Karpas-422 (cell line): ENCODE data around the gene CNGA2. TPM values are rescaled to one million over a fixed set of nuclear protein-coding genes. Genes with fewer than 3 reads are reported as not detected.

ENCODE experiments used
- DNase-seq: peaks from one replicate; pipeline ENCODE4 v3.0.0-alpha.2; 2015
- H2AFZ ChIP-seq: fragments of 200-600 bp; sonication (generic); 2 replicates; pipeline ENCODE4 v1.6.1; 2014; ENCODE audit warnings: antibody characterized with exemption, low read length, mixed read lengths
- H3K27ac ChIP-seq: fragments of 200-600 bp; sonication (generic); 2 replicates; pipeline ENCODE4 v1.5.1; 2014; ENCODE audit warnings: mild to moderate bottlenecking, low read length, moderate library complexity
- H3K27me3 ChIP-seq: fragments of 200-600 bp; sonication (generic); 2 replicates; pipeline ENCODE4 v1.6.1; 2014; ENCODE audit warnings: low read length, mixed read lengths
- H3K36me3 ChIP-seq: fragments of 200-600 bp; sonication (generic); 2 replicates; pipeline ENCODE4 v1.6.1; 2014; ENCODE audit warnings: low read length, mixed read lengths; ENCODE audit not compliant: insufficient read depth
- H3K4me1 ChIP-seq: fragments of 200-600 bp; sonication (generic); 2 replicates; pipeline ENCODE4 v1.6.1; 2014; ENCODE audit warnings: mild to moderate bottlenecking, low read length, mixed read lengths
- H3K4me2 ChIP-seq: fragments of 200-600 bp; sonication (generic); 2 replicates; pipeline ENCODE4 v1.6.1; 2014; ENCODE audit warnings: low read length, low read depth, mild to moderate bottlenecking; ENCODE audit not compliant: poor library complexity, severe bottlenecking
- H3K4me3 ChIP-seq: fragments of 200-600 bp; sonication (generic); 2 replicates; pipeline ENCODE4 v1.5.1; 2014; ENCODE audit warnings: mild to moderate bottlenecking, antibody characterized with exemption, low read length, mixed read lengths
- H3K79me2 ChIP-seq: fragments of 200-600 bp; sonication (generic); 2 replicates; pipeline ENCODE4 v1.6.1; 2014; ENCODE audit warnings: mild to moderate bottlenecking, low read length, mixed read lengths
- H3K9ac ChIP-seq: fragments of 200-600 bp; sonication (generic); 2 replicates; pipeline ENCODE4 v1.6.0; 2014; ENCODE audit warnings: low read length
- H3K9me2 ChIP-seq: fragments of 200-600 bp; sonication (generic), shearing (Covaris generic); replicated peaks from 2 replicates; pipeline ENCODE4 v1.6.0; 2014; ENCODE audit warnings: mild to moderate bottlenecking, low read length, moderate library complexity; ENCODE audit not compliant: insufficient read depth
- H3K9me3 ChIP-seq: fragments of 300-700, 200-600 bp; sonication (generic); 2 replicates; pipeline ENCODE4 v1.6.1; 2014; ENCODE audit warnings: low read length, mixed read lengths
- H4K20me1 ChIP-seq: fragments of 200-600 bp; sonication (generic); 2 replicates; pipeline ENCODE4 v1.6.1; 2014; ENCODE audit warnings: mild to moderate bottlenecking, antibody characterized with exemption, low read length, low read depth; ENCODE audit not compliant: insufficient read depth
- total RNA-seq: library from RNA; depleted of rRNA; stranded (reverse); fragments of >200 nt; shearing (Covaris generic); gene quantifications from 2 replicates; pipeline ENCODE4 v1.2.3, GENCODE V29; 2014; ENCODE audit warnings: low replicate concordance

Gene CNGA2
- total RNA-seq, 1 experiment from 2014 or later, result not detected

DNA sequence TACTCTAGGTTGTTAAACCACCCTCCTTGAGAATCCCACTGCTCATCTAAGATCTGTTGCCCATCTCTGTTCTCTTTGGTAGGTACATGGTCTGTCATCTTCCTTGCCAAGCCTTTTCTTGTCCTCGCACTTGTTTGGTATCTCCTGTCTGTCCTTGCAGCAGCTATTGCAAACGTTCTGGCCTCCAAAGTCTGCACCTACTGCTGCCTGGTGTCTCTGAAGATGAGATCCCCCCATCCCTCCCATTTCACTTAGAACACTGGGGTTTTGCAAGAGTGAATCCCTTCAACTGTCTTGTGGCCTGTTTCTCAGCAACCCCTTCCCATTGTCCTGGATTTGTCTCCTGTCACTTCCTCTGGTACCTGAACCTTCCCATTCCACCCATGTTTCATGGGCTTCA lies 673 bp downstream of the CNGA2 start:
- H4K20me1 ChIP-seq, result no peaks in the 10 kb centered on the region
- no peaks in the 10 kb centered on the region for H3K9me3 ChIP-seq
- no peaks in the 10 kb centered on the region for H3K36me3 ChIP-seq
- no peak overlapping the region for H3K4me3 ChIP-seq
- no peak overlapping the region for H3K9ac ChIP-seq
- DNase-seq, result no peak
- no peaks in the 10 kb centered on the region for H3K4me1 ChIP-seq
- H3K9me2 ChIP-seq, result no peaks in the 10 kb centered on the region
- no peak overlapping the region for H3K27ac ChIP-seq
- no peak overlapping the region for H2AFZ ChIP-seq
- no peaks in the 10 kb centered on the region for H3K27me3 ChIP-seq
- no peak overlapping the region for H3K4me2 ChIP-seq
- H3K79me2 ChIP-seq, result no peaks in the 10 kb centered on the region

DNA sequence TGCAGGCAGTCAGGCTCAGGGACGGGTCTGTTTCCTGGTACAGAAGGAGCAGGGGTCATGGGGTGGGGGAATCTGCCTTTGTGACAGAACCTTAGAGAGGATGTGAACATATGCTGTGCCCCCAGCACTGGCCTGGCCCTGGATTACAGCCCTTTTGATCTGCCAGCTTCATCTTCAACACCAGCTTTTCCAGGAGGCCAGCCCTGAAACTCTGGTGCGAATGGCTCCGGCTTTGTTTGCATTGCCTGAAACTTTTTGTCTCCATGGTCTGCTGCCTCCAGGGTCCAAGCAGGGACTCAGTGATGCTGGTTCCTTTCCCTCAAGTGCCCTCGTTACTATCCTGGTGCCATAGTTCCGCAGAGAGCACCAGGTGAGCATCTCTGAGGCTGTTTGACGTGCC lies 2.1 kb downstream of the CNGA2 start:
- Histone ChIP-seq H3K9ac (no peak overlapping the region), H3K4me1 (no peaks in the 10 kb centered on the region), H3K79me2 (no peaks in the 10 kb centered on the region), H4K20me1 (no peaks in the 10 kb centered on the region), H2AFZ (no peak overlapping the region), H3K4me3 (no peak overlapping the region), H3K27me3 (no peaks in the 10 kb centered on the region), H3K9me3 (no peaks in the 10 kb centered on the region), H3K36me3 (no peaks in the 10 kb centered on the region), H3K4me2 (no peak overlapping the region), H3K9me2 (no peaks in the 10 kb centered on the region), H3K27ac (no peak overlapping the region)
- no peak for DNase-seq

DNA sequence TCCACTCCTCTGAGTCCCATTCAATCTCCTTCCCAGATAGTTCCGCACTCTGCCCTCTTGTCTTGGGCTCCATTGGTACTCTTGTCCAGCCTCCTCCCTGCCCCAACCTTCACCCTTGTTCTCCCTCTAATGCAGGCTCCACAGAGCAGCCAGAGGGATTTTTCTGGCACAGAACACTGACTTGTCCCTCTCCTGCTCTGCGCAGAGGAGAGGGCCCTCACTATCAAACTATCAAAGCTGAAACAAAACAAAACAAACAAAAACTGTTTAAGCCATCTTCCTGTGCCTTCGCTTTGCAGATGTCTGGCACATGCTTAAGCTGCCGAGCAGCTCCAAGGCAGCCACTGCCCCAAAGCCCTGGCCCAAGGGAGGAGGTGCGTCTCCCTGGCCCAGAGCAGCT lies 2.9 kb downstream of the CNGA2 start:
- no peak overlapping the region for H2AFZ ChIP-seq
- H3K4me1 ChIP-seq, result no peaks in the 10 kb centered on the region
- H3K9ac ChIP-seq, result no peak overlapping the region
- H3K4me3 ChIP-seq, result no peak overlapping the region
- no peaks in the 10 kb centered on the region for H3K79me2 ChIP-seq
- H4K20me1 ChIP-seq, result no peaks in the 10 kb centered on the region
- no peak for DNase-seq
- no peaks in the 10 kb centered on the region for H3K9me3 ChIP-seq
- H3K9me2 ChIP-seq, result no peaks in the 10 kb centered on the region
- H3K27me3 ChIP-seq, result no peaks in the 10 kb centered on the region
- H3K4me2 ChIP-seq, result no peak overlapping the region
- no peak overlapping the region for H3K27ac ChIP-seq
- H3K36me3 ChIP-seq, result no peaks in the 10 kb centered on the region

DNA sequence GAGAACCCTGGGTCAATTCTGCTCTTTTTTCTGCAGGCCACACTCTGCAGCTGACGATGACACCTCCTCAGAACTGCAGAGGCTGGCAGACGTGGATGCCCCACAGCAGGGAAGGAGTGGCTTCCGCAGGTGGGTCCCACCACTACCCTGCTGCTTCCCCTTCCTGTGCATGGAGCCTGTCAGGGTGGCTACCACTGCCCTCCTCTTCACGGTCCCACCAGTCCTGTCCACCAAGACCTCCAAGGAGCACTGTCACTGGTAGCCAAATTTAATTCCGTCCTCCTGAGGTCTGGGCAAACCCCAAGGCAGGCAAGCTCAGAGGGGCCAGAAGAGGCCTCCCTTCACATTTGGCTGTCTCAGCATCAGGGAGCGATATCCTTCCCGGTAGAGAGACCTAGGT lies 4.2 kb downstream of the CNGA2 start:
- no peak overlapping the region for H3K4me2 ChIP-seq
- H3K9me3 ChIP-seq, result no peaks in the 10 kb centered on the region
- H3K4me1 ChIP-seq, result no peaks in the 10 kb centered on the region
- H3K27me3 ChIP-seq, result no peaks in the 10 kb centered on the region
- H3K27ac ChIP-seq, result no peak overlapping the region
- no peak overlapping the region for H3K9ac ChIP-seq
- no peak for DNase-seq
- H3K36me3 ChIP-seq, result no peaks in the 10 kb centered on the region
- no peak overlapping the region for H3K4me3 ChIP-seq
- no peaks in the 10 kb centered on the region for H3K79me2 ChIP-seq
- H3K9me2 ChIP-seq, result no peaks in the 10 kb centered on the region
- no peaks in the 10 kb centered on the region for H4K20me1 ChIP-seq
- H2AFZ ChIP-seq, result no peak overlapping the region

DNA sequence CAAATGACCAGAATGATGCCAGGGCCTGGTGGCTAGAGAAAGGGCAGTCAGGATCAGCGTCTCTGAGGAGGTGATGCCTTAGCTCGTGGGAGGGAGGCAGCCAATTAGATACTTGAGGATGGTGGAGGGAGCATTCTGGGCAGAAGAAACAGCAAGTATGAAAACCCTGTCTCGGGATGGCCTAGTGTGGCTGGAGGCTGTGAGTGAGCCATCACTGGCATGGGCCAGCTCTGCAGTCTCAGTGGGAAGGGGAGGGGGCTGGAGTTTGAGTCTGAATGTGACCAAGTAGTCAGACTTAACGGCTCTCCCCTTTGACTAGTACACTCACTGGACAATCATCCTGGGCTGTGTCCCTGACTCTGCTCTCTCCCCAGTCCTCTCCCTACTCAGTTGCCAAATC lies 7.1 kb downstream of the CNGA2 start:
- no peaks in the 10 kb centered on the region for H3K4me1 ChIP-seq
- H3K27me3 ChIP-seq, result no peaks in the 10 kb centered on the region
- H3K27ac ChIP-seq, result no peak overlapping the region
- no peaks in the 10 kb centered on the region for H3K9me3 ChIP-seq
- no peaks in the 10 kb centered on the region for H3K9me2 ChIP-seq
- H3K36me3 ChIP-seq, result no peaks in the 10 kb centered on the region
- no peaks in the 10 kb centered on the region for H3K79me2 ChIP-seq
- no peak for DNase-seq
- H4K20me1 ChIP-seq, result no peaks in the 10 kb centered on the region
- no peak overlapping the region for H3K9ac ChIP-seq
- H3K4me2 ChIP-seq, result no peak overlapping the region
- H2AFZ ChIP-seq, result no peak overlapping the region
- H3K4me3 ChIP-seq, result no peak overlapping the region

DNA sequence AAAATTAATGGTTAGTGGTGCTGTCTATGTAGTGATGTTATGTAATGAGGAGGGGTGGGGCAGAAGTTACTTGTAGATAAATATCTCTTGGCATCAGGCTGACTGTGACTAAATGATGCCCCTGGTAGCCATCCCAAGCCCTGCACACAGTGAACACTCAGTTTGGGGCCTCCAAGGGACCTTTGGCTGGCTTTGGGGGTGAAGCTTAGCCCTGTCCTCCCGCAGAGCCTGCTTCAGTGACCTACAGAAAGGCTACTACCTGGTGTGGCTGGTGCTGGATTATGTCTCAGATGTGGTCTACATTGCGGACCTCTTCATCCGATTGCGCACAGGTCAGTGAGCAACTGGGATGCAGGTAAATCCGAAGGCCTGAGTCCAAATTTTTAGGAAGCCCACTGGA lies 7.8 kb downstream of the CNGA2 start:
- H3K9me3 ChIP-seq, result no peaks in the 10 kb centered on the region
- H3K9me2 ChIP-seq, result no peaks in the 10 kb centered on the region
- H3K27ac ChIP-seq, result no peak overlapping the region
- no peak for DNase-seq
- no peaks in the 10 kb centered on the region for H3K36me3 ChIP-seq
- no peak overlapping the region for H3K9ac ChIP-seq
- no peak overlapping the region for H2AFZ ChIP-seq
- H3K79me2 ChIP-seq, result no peaks in the 10 kb centered on the region
- H3K27me3 ChIP-seq, result no peaks in the 10 kb centered on the region
- no peaks in the 10 kb centered on the region for H4K20me1 ChIP-seq
- no peak overlapping the region for H3K4me2 ChIP-seq
- H3K4me3 ChIP-seq, result no peak overlapping the region
- no peaks in the 10 kb centered on the region for H3K4me1 ChIP-seq

DNA sequence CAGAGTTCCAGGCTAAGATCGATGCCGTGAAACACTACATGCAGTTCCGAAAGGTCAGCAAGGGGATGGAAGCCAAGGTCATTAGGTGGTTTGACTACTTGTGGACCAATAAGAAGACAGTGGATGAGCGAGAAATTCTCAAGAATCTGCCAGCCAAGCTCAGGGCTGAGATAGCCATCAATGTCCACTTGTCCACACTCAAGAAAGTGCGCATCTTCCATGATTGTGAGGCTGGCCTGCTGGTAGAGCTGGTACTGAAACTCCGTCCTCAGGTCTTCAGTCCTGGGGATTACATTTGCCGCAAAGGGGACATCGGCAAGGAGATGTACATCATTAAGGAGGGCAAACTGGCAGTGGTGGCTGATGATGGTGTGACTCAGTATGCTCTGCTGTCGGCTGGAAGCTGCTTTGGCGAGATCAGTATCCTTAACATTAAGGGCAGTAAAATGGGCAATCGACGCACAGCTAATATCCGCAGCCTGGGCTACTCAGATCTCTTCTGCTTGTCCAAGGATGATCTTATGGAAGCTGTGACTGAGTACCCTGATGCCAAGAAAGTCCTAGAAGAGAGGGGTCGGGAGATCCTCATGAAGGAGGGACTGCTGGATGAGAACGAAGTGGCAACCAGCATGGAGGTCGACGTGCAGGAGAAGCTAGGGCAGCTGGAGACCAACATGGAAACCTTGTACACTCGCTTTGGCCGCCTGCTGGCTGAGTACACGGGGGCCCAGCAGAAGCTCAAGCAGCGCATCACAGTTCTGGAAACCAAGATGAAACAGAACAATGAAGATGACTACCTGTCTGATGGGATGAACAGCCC lies 9.3 kb downstream of the CNGA2 start:
- H3K9me2 ChIP-seq, result no peaks in the 10 kb centered on the region
- no peak overlapping the region for H3K9ac ChIP-seq
- H3K27ac ChIP-seq, result no peak overlapping the region
- no peaks in the 10 kb centered on the region for H3K9me3 ChIP-seq
- no peak overlapping the region for H2AFZ ChIP-seq
- no peak for DNase-seq
- no peak overlapping the region for H3K4me2 ChIP-seq
- H3K4me1 ChIP-seq, result no peaks in the 10 kb centered on the region
- H3K4me3 ChIP-seq, result no peak overlapping the region
- H3K27me3 ChIP-seq, result no peaks in the 10 kb centered on the region
- no peaks in the 10 kb centered on the region for H4K20me1 ChIP-seq
- H3K79me2 ChIP-seq, result no peaks in the 10 kb centered on the region
- no peaks in the 10 kb centered on the region for H3K36me3 ChIP-seq

DNA sequence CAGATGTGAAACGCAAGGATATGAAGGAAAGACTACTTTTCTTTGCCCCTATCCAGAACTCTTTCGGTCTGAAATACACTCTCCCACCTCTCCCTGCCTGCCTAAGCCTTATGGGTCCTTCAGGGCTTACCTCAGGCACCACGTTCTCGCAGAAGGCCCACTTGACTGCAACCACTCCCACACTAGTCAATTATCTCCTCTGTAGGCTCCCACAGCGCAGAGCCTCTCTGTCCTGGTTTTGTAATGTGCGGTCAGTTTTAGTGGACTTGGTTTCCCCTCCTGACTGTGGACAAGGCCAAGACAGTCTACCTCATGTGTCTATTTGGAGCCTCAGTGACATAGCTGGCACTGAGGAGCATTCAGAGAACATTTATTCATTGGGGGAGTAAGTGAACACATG lies 11.1 kb downstream of the CNGA2 start:
- Histone ChIP-seq H3K9me2 (no peaks in the 10 kb centered on the region), H3K4me2 (no peak overlapping the region), H3K27ac (no peak overlapping the region), H3K27me3 (no peaks in the 10 kb centered on the region), H3K36me3 (no peaks in the 10 kb centered on the region), H3K4me3 (no peak overlapping the region), H2AFZ (no peak overlapping the region), H3K4me1 (no peaks in the 10 kb centered on the region), H3K9me3 (no peaks in the 10 kb centered on the region), H3K79me2 (no peaks in the 10 kb centered on the region), H3K9ac (no peak overlapping the region), H4K20me1 (no peaks in the 10 kb centered on the region)
- no peak for DNase-seq
